ENCODE measurements around the gene CALML6.
A peak's percentile ranks its signal among the peaks of the same experiment; 100 is the strongest.

CALML6 gene

DNA sequence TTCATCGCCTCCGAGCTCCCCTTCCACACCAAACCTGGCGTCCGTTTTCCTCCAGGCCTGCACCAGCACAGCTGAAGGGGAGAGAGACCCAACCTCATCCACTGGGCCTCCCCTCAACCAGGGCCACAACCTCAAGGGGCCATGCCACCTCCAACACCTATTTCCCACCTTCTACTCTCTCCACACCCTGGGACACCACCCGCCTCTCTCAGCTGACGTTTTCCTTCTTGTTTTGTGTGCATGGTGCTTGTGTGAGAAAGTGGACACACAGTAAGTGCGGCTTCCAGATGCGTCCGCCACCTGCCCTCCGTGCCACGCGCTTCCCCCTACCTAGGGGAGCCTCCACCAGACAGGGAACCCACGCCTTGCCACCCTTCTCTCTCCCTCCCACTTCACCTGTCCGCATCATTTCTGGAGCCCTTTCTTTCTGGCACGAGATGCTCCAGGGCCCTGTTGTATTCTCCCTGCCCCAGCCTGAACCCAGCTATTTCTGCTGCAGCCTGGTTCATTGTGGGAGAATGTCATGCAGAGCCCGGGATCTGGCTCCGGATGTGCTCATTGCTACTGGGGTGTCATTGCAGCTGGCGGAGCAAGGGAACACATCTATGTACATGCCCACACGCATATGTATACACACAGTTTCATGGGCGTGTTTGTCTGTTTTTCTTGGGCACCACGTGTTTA is 22.8 kb upstream of the CALML6 start:
- DNase-seq (ENCODE audit: low read depth), result no peak

- DNase-seq (ENCODE audit: low read depth), result no peak
Measured at GRCh38 chr1:1892763-1893120, 22.3 kb upstream of the CALML6 start.

- DNase-seq (ENCODE audit: low read depth), result no peak
Measured at GRCh38 chr1:1893291-1893985, 21.6 kb upstream of the CALML6 start.

DNA sequence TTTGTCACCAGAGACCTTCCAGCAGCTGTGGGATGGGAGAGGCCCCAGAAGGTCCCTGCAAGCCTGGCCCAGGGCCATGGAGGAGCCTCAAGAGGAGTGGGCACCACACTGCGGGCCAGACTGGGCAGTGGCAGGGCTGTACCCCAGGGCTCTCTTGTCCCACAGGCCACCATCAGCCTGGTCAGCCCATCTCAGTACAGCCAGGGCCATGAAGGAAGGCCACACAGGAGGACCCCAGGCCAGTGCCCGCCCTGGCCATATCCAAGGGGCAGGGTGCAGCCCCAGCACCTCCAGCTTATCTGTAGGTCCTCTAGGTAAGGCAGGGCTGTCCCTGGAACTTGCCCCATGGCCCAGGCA is 21.1 kb upstream of the CALML6 start:
- no peak for DNase-seq (ENCODE audit: low read depth)

DNA sequence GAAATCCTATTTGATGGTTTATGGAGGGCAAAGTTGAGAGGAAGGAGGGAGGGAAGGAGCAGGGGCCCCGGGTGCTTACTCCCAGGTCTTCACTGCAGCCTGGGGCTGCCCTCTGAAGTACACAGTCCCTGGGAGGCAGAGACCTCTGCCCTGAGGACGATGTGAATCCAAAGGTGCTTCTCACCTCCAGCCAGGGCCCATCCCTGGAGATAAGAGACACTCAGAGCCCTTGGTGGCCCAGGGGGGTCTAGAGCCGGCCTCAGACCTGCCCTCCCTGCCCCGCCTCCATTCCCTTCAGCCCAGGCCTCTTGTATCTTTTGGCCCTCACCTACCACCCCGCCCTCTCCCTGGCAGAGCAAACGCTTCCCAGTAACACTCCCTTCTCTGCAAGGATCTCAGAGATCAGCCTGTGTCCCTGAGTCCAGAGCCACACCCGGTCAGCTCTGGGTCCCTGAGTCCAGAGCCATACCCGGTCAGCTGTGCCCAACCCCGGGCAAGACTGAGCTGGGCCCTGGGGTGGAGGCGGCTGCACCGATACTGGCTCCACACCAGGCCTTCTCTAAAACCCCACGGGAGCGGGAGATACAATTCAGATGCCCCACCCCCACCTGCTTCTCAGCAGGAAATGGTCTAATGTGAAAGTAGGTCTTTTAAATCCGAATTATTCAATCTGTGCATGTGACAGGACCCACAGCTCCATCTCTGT is 20.6 kb upstream of the CALML6 start:
- no peak for DNase-seq (ENCODE audit: low read depth)

DNA sequence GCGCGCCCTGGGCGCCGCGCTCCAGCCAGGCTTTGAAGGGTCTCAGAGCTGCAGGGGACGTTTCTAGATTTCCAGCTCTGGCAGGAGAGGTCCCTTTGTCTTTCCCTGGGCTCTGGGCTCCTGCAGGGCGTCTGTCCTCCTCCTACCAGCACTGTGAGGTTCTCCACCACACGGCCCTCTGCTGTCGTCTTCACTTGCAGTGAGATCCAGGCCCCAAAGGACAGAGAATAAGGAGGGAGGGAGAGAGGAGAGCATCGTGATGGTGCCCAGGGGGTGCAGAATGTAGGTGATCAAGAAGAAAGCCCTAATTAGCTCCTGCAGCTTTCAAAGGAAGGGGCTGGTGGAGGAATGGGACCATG is 20.0 kb upstream of the CALML6 start:
- no peak for DNase-seq (ENCODE audit: low read depth)

DNA sequence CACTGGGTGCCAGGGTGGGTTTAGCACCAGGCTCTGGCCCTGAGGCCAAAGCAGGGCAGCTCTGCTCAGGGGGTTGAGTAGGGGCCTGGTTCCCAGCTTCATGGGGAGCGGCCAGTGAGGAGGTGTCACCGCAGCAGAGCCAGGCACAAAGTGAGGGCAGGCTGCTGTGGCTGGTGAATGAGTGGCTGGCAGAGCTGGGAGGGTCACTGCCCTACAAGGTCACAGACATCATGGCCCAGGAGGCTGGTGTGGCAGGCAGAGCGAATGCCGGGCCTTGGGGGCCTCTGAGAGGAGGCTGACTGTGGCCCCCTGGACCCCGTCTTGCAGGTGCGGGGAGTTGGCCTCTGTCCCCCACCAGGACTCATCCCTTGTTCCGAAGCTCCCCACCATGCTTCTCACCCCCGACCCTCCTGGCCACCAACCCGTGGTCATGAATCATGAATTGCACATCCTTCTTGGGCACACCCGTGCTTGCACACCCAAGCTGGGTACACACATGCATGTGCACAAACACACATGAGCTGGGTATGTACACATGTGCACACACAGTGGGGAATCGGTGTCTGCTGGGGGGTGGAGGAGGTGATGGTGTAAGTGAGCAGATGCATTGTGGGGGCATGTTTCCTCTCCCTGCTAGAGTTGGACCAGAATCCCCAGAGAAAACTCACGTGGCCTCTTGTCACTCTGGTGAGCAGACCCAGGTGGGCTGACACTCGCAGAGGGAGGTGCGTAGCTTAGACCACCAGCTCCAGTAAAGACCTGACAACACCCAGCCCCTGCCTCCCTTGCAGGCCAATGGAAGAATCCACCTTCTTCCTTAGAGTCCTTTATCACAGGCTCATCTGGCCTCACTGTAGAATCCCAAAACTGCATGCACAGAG is 19.4 kb upstream of the CALML6 start:
- DNase-seq (ENCODE audit: low read depth), result no peak

GRCh38 chr1:1898246-1898933 is 16.7 kb upstream of the CALML6 start:
- DNase-seq (ENCODE audit: low read depth), result no peak

GRCh38 chr1:1899266-1899966 is 15.6 kb upstream of the CALML6 start:
- no peak for DNase-seq (ENCODE audit: low read depth)

GRCh38 chr1:1899967-1900327 is 15.1 kb upstream of the CALML6 start:
- no peak for DNase-seq (ENCODE audit: low read depth)

DNA sequence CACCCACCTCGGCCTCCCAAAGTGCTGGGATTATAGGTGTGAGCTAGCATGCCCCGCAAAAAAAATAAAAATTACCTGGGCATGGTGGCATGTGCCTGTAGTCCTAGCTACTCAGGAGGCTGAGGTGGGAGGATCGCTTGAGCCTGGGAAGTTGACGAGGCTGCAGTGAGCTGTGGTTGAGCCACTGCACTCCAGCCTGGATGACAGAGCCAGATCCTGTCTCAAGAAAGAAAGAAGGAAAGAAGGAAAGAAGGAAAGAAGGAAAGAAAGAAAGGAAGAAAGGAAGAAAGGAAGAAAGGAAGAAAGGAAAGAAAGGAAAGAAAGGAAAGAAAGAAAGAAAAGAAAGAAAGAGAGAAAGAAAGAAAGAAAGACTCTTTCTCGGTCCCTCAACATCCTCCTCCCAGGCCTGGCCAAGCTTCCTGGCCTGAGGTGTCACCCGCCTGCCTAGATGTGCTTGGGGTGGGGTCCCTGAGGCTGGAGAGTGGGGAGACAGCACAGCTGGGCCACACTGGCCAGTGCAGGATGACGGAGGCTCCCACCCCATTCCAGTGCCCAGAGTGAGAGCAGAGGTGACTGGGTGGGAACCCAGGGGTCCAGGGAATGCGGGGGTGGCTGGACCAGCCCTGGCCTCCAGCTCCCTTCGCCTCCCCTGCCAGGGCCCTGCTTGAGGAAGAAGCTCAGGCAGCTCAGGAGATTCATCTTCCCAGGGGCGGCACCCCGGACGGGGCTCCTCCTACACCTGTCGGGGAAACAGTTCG is 14.0 kb upstream of the CALML6 start:
- DNase-seq (ENCODE audit: low read depth), result no peak

DNA sequence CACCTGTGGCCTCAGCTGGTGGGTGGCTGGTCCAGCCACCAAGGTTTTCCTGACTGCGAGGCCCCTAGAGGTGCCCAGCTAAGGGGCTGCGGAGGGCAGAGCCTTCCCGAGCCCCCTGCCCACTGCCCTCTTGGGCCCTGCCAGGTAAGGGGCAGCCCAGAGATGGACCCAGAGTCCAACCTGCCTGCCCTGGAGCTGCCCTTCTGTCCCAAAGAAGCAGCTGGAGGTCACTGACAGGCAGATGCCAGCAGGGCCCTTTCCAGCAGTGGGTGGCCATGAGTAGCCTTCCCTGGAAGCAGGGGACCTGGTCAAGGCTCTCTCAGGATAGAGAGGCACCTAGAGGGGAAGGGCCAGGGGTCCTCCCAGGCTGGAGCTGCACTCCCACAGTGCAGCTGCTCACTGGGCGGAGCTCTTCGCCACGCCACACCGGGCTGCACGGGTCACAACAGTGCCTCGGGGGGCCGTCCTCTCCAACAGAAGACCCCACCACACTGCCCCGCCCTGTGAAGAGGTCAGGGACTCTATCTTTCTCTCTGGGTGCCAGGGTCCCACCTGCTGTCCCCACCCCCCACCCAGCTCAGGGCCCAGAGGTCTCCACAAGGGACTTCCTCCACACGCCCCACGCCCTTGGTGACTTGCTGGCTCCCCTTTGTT is 13.3 kb upstream of the CALML6 start:
- DNase-seq (ENCODE audit: low read depth), result no peak

GRCh38 chr1:1903224-1903623 is 11.8 kb upstream of the CALML6 start:
- no peak for DNase-seq (ENCODE audit: low read depth)

- peak; percentile 49 for DNase-seq (ENCODE audit: low read depth)
Measured at GRCh38 chr1:1906185-1907097, 8.6 kb upstream of the CALML6 start.

DNA sequence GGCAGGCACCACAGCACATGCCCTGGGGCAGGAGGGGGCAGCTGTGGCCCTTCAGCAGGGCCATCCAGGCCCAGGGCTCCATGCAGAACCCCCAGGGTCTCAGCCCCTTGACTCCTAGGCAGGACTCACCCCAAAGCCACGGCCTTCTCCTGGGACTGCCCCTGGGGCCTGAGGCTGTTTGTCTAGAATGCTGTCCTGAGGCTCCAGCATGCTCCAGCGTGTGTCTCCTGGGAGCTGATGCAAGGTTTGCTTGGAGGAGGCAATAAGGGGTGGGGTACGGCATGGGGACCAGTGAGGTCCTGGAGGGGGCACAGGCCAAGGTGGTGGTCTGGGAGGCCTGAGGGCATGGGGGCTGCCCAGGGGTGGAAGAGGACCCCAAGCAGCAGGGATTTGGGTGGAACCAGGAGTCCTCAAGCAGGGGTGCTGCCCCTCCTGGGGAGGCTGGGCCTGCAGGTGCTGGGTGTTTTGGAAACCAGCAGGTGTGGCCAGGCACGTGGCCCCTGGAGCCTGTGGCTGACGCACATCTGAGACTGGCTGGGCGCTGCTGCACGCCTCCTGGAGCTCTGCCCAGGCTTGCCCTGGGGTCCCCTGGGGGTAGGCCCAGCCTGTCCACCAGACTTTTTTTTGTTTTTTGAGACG is 7.8 kb upstream of the CALML6 start:
- no peak for DNase-seq (ENCODE audit: low read depth)

- DNase-seq (ENCODE audit: low read depth), result no peak
Measured at GRCh38 chr1:1908506-1908791, 6.6 kb upstream of the CALML6 start.

DNA sequence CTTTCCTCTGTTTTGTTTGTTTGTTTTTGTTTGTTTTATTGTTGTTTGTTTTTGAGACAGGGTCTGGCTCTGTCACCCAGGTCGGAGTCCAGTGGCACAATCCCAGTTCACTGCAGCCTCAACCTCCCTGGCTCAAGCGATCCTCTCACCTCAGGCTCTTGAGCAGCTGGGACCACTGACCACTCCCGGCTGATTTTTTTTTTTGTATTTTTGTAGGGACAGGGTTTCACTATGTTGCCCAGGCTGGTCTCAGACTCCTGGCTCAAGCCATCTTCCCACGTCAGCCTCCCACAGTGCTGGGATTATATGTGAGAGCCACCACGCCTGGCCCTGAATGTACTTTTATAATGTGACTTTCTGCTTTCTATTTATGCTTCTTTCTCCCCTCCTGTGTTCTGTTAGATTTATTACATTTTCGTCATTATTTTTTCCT is 5.0 kb upstream of the CALML6 start:
- DNase-seq (ENCODE audit: low read depth), result no peak

GRCh38 chr1:1910651-1911331 is 4.3 kb upstream of the CALML6 start:
- DNase-seq (ENCODE audit: low read depth), result no peak

All from T follicular helper cell (primary cell).